Activated naive CD4-positive, alpha-beta T cell treated with anti-CD3 and anti-CD28 coated beads, Interleukin-2, amount 50 U/mL, for 16 hours (primary cell): ENCODE data around the gene CSAD.
"Not testable (repeated sequence)": the region's sequence is repeated elsewhere in the genome, so short reads cannot be mapped to it uniquely, and the experiment has no call there.

ENCODE experiments used
- DNase-seq: peaks from one replicate; pipeline ENCODE4 v3.0.0-alpha.2; 2020

CSAD gene

GRCh38 chr12:53197011-53197640 lies 16.4 kb upstream of the CSAD start:
- DNase-seq, result no peak

- no peak for DNase-seq
These were observed 15.8 kb upstream of the CSAD start for GRCh38 chr12:53196486-53196885.

- DNase-seq, result no peak
These were observed 15.0 kb upstream of the CSAD start for GRCh38 chr12:53195516-53196420.

GRCh38 chr12:53194973-53195372 lies 14.2 kb upstream of the CSAD start:
- no peak for DNase-seq

- DNase-seq, result no peak
These were observed 13.4 kb upstream of the CSAD start for GRCh38 chr12:53193985-53194716.

- no peak for DNase-seq
These were observed 12.3 kb upstream of the CSAD start for GRCh38 chr12:53193040-53193439.

GRCh38 chr12:53192531-53193021 lies 11.9 kb upstream of the CSAD start:
- no peak for DNase-seq

GRCh38 chr12:53191885-53192530 lies 11.3 kb upstream of the CSAD start:
- no peak for DNase-seq

- no peak for DNase-seq
These were observed 10.6 kb upstream of the CSAD start for GRCh38 chr12:53191096-53191884.

GRCh38 chr12:53190108-53190729 lies 9.5 kb upstream of the CSAD start:
- peak; percentile 64 for DNase-seq

- no peak for DNase-seq
These were observed 6.6 kb upstream of the CSAD start for GRCh38 chr12:53187145-53187899.

GRCh38 chr12:53186745-53187144 lies 6.0 kb upstream of the CSAD start:
- no peak for DNase-seq

GRCh38 chr12:53185582-53186153 lies 4.9 kb upstream of the CSAD start:
- no peak for DNase-seq

GRCh38 chr12:53184828-53185227 lies 4.1 kb upstream of the CSAD start:
- DNase-seq, result no peak

- DNase-seq, result no peak
These were observed 2.2 kb upstream of the CSAD start for GRCh38 chr12:53182903-53183302.

GRCh38 chr12:53181935-53182334 lies 1.2 kb upstream of the CSAD start:
- no peak for DNase-seq

- peak; percentile 81 for DNase-seq
These were observed 363 bp upstream of the CSAD start for GRCh38 chr12:53180931-53181645.

GRCh38 chr12:53179687-53180219 lies 972 bp downstream of the CSAD start:
- DNase-seq, result no peak

GRCh38 chr12:53178803-53179202 lies 1.9 kb downstream of the CSAD start:
- DNase-seq, result not testable (repeated sequence)
